CMK (cell line): ENCODE data around the gene RABAC1.

Source experiments
- DNase-seq: peaks from one replicate; pipeline ENCODE4 v3.0.0-alpha.2; 2010; ENCODE audit warnings: low read depth

RABAC1 gene

GRCh38 chr19:41990028-41990427, 30.9 kb upstream of the RABAC1 start:
- DNase-seq = no peak

- DNase-seq = no peak
Observed at GRCh38 chr19:41988947-41989346, 29.8 kb upstream of the RABAC1 start.

GRCh38 chr19:41987141-41987860, 28.2 kb upstream of the RABAC1 start:
- DNase-seq = no peak

GRCh38 chr19:41984961-41985360, 25.8 kb upstream of the RABAC1 start:
- no peak for DNase-seq

GRCh38 chr19:41981724-41982123, 22.6 kb upstream of the RABAC1 start:
- no peak for DNase-seq

GRCh38 chr19:41978470-41978869, 19.3 kb upstream of the RABAC1 start:
- no peak for DNase-seq

- no peak for DNase-seq
Observed at GRCh38 chr19:41977916-41978315, 18.8 kb upstream of the RABAC1 start.

GRCh38 chr19:41974652-41975051, 15.5 kb upstream of the RABAC1 start:
- no peak for DNase-seq

GRCh38 chr19:41971363-41971762, 12.2 kb upstream of the RABAC1 start:
- DNase-seq = no peak

GRCh38 chr19:41969772-41970458, 10.8 kb upstream of the RABAC1 start:
- no peak for DNase-seq

- no peak for DNase-seq
Observed at GRCh38 chr19:41968751-41969595, 9.9 kb upstream of the RABAC1 start.

GRCh38 chr19:41967054-41967783, 8.1 kb upstream of the RABAC1 start:
- DNase-seq = no peak

- no peak for DNase-seq
Observed at GRCh38 chr19:41965106-41965505, 6.0 kb upstream of the RABAC1 start.

- DNase-seq = no peak
Observed at GRCh38 chr19:41960973-41961372, 1.9 kb upstream of the RABAC1 start.

GRCh38 chr19:41958367-41959055, 610 bp downstream of the RABAC1 start:
- no peak for DNase-seq

GRCh38 chr19:41957838-41958366, 1.2 kb downstream of the RABAC1 start:
- DNase-seq = no peak

- no peak for DNase-seq
Observed at GRCh38 chr19:41957161-41957837, 1.8 kb downstream of the RABAC1 start.

GRCh38 chr19:41956621-41957020, 2.5 kb downstream of the RABAC1 start:
- no peak for DNase-seq

GRCh38 chr19:41955521-41955920, 3.6 kb downstream of the RABAC1 start:
- no peak for DNase-seq

- DNase-seq = no peak
Observed at GRCh38 chr19:41951686-41952172, 7.4 kb downstream of the RABAC1 start.

GRCh38 chr19:41947091-41947490, 12.0 kb downstream of the RABAC1 start:
- DNase-seq = no peak
